HCT116 (cell line): ENCODE results near the gene CPT1C. TPM values are rescaled to one million over a fixed set of nuclear protein-coding genes. Genes with fewer than 3 reads are reported as not detected.

Experiments
- ATAC-seq: fragments of 200-7000 bp; cut with Tn5 transposase; 2 replicates; pipeline ENCODE4 v1.9.1; 2020; ENCODE audit warnings: mild to moderate bottlenecking, moderate library complexity
- BruUV-seq: library from RNA; stranded (reverse); fragments of 400-500 nt; replicated peaks from 2 replicates; lab custom pipeline; 2021; lab: Mats Ljungman, UMichigan
- CTCF ChIA-PET: fragments of 300-600 bp; sonication (Branson Sonifier 250); formaldehyde crosslinking; loops from one replicate; lab custom pipeline; 2021; ENCODE audit warnings: antibody characterized with exemption; lab: Charles Lee
- POLR2A ChIA-PET: fragments of 300-600, 350-600 bp; sonication (Branson Sonifier 250); formaldehyde crosslinking; loops from one replicate; lab custom pipeline; 2021; ENCODE audit warnings: antibody characterized with exemption; lab: Charles Lee
- RAD21 ChIA-PET, 2 experiments: fragments of 300-600 bp; sonication (Branson Sonifier 250); formaldehyde crosslinking; loops; one replicate each; lab custom pipeline; 2023; ENCODE audit warnings: low total read pairs in 2 of 2; ENCODE audit not compliant: uncharacterized antibody in 2 of 2, unreplicated experiment in 2 of 2, low non-redundant PET in 1 of 2; lab: Charles Lee
- DNase-seq: peaks from one replicate; pipeline ENCODE4 v3.0.0-alpha.2; 2010; ENCODE audit warnings: low read depth, low spot score
- H2AFZ ChIP-seq: fragments of 200-600 bp; shearing (Covaris generic), sonication (generic); 2 replicates; pipeline ENCODE4 v1.6.1; 2017; ENCODE audit warnings: low read depth, mixed run types, mixed read lengths, antibody characterized with exemption, low read length; ENCODE audit not compliant: poor library complexity, severe bottlenecking
- H3K27ac ChIP-seq: 2 replicates; pipeline ENCODE4 v1.5.1; 2012; ENCODE audit warnings: low read depth, low read length
- H3K27me3 ChIP-seq: fragments of 200-600 bp; sonication (generic); 2 replicates; pipeline ENCODE4 v1.6.1; 2016; ENCODE audit warnings: mixed run types, low read length, mixed read lengths; ENCODE audit not compliant: insufficient read depth
- H3K36me3 ChIP-seq, 2 experiments: fragments of 200-500 bp in 1 of 2; fragments of 200-600 bp in 1 of 2; sonication (Bioruptor generic) in 1 of 2; sonication (generic) in 1 of 2; 2 replicates each; pipeline versions ENCODE4 v1.5.1 to v1.6.1; 2014 to 2016; ENCODE audit warnings: low read length in 2 of 2, inconsistent platforms in 1 of 2, mixed read lengths in 1 of 2, mixed run types in 1 of 2; ENCODE audit not compliant: insufficient read depth in 2 of 2, control insufficient read depth in 1 of 2
- H3K4me1 ChIP-seq, 2 experiments: fragments of 200-600 bp in 1 of 2; sonication (generic) in 1 of 2; 2 replicates each; pipeline versions ENCODE4 v1.5.1 to v1.6.1; 2012 to 2017; ENCODE audit warnings: low read length in 2 of 2, inconsistent platforms in 1 of 2, mild to moderate bottlenecking in 1 of 2, mixed read lengths in 1 of 2, mixed run types in 1 of 2, moderate library complexity in 1 of 2; ENCODE audit not compliant: insufficient read depth in 2 of 2, control insufficient read depth in 1 of 2
- H3K4me2 ChIP-seq: fragments of 200-600 bp; sonication (generic); 2 replicates; pipeline ENCODE4 v1.6.1; 2017; ENCODE audit warnings: mixed run types, low read length, mixed read lengths
- H3K4me3 ChIP-seq, 2 experiments: fragments of 200-600 bp in 1 of 2; sonication (generic) in 1 of 2; replicated peaks in 1 of 2; 2 replicates each; pipeline ENCODE4 v1.5.1; 2011 to 2016; ENCODE audit warnings: low read length in 2 of 2, control low read depth in 1 of 2, low read depth in 1 of 2, mild to moderate bottlenecking in 1 of 2, mixed read lengths in 1 of 2, mixed run types in 1 of 2
- H3K79me2 ChIP-seq: fragments of 200-600 bp; sonication (generic); 2 replicates; pipeline ENCODE4 v1.6.1; 2017; ENCODE audit warnings: mild to moderate bottlenecking, mixed run types, low read length, moderate library complexity, mixed read lengths; ENCODE audit not compliant: insufficient read depth
- H3K9ac ChIP-seq: fragments of 200-600 bp; sonication (generic); 2 replicates; pipeline ENCODE4 v1.6.1; 2016; ENCODE audit warnings: low read length, mixed read lengths
- H3K9me2 ChIP-seq: fragments of 200-600 bp; sonication (generic), shearing (Covaris generic); 2 replicates; pipeline ENCODE4 v1.6.1; 2017; ENCODE audit warnings: mixed run types, mild to moderate bottlenecking, moderate library complexity; ENCODE audit not compliant: insufficient read depth
- H3K9me3 ChIP-seq, 2 experiments: fragments of 200-500 bp in 1 of 2; fragments of 200-600 bp in 1 of 2; sonication (Bioruptor generic) in 1 of 2; sonication (generic) in 1 of 2; 2 replicates each; pipeline ENCODE4 v1.6.1; 2014 to 2017; ENCODE audit warnings: low read length in 2 of 2, mixed read lengths in 2 of 2, inconsistent platforms in 1 of 2, low read depth in 1 of 2, mild to moderate bottlenecking in 1 of 2, mixed run types in 1 of 2, moderate library complexity in 1 of 2; ENCODE audit not compliant: control insufficient read depth in 1 of 2, insufficient read depth in 1 of 2
- H4K20me1 ChIP-seq: fragments of 200-600 bp; sonication (generic), shearing (Covaris generic); 2 replicates; pipeline ENCODE4 v1.6.1; 2017; ENCODE audit warnings: mixed run types, mild to moderate bottlenecking, moderate library complexity; ENCODE audit not compliant: insufficient read depth
- CBX3 ChIP-seq: IDR thresholded peaks from 2 replicates; pipeline ENCODE4 v1.6.1; 2012; ENCODE audit warnings: low read depth
- CEBPB ChIP-seq: IDR thresholded peaks from 2 replicates; pipeline ENCODE4 v1.6.1; 2012; ENCODE audit warnings: low read depth
- EGR1 ChIP-seq: IDR thresholded peaks from 2 replicates; pipeline ENCODE4 v1.6.1; 2012; ENCODE audit warnings: low read depth
- ELF1 ChIP-seq: IDR thresholded peaks from 2 replicates; pipeline ENCODE4 v1.6.1; 2012; ENCODE audit warnings: low read depth, borderline replicate concordance
- EZH2 ChIP-seq: fragments of 200-600 bp; sonication (generic); IDR thresholded peaks from 2 replicates; pipeline ENCODE4 v1.6.1; 2017; ENCODE audit warnings: antibody characterized with exemption, mixed run types
- FOSL1 ChIP-seq: IDR thresholded peaks from 2 replicates; pipeline ENCODE4 v1.6.1; 2012; ENCODE audit warnings: low read depth
- JUND ChIP-seq: IDR thresholded peaks from 2 replicates; pipeline ENCODE4 v1.6.1; 2012
- RAD21 ChIP-seq: IDR thresholded peaks from 2 replicates; pipeline ENCODE4 v1.6.1; 2012; ENCODE audit warnings: low read depth, mild to moderate bottlenecking
- SRF ChIP-seq: IDR thresholded peaks from 2 replicates; pipeline ENCODE4 v1.6.1; 2012; ENCODE audit warnings: low read depth
- TCF7L2 ChIP-seq: IDR thresholded peaks from 2 replicates; pipeline ENCODE4 v1.7.0; 2011; ENCODE audit warnings: borderline replicate concordance, inconsistent platforms; ENCODE audit not compliant: insufficient read depth, insufficient read length; ENCODE audit errors: extremely low read depth
- ZNF274 ChIP-seq: fragments of 200-500 bp; sonication (Bioruptor generic); IDR thresholded peaks from 2 replicates; pipeline ENCODE4 v1.6.1; 2014; ENCODE audit warnings: mild to moderate bottlenecking, low read depth, low read length, inconsistent platforms
- intact Hi-C: fragments of 100-400 bp; cut with micrococcal nuclease; formaldehyde crosslinking; loops from 2 replicates; pipeline ENCODE4 v1.10.0; 2022
- total RNA-seq: library from RNA; stranded (reverse); gene quantifications from one replicate; pipeline ENCODE4 v1.2.1, GENCODE V29; 2021; ENCODE audit not compliant: unreplicated experiment
- TF ChIP-seq, protein P1 (sequence below): IDR thresholded peaks from 2 replicates; pipeline ENCODE4 v1.6.1; 2012; ENCODE audit warnings: low read depth
- TF ChIP-seq, protein P2 (sequence below): IDR thresholded peaks from 2 replicates; pipeline ENCODE4 v1.6.1; 2012

Gene CPT1C
- total RNA-seq, 1 experiment from 2014 or later: 12.0 TPM

DNA sequence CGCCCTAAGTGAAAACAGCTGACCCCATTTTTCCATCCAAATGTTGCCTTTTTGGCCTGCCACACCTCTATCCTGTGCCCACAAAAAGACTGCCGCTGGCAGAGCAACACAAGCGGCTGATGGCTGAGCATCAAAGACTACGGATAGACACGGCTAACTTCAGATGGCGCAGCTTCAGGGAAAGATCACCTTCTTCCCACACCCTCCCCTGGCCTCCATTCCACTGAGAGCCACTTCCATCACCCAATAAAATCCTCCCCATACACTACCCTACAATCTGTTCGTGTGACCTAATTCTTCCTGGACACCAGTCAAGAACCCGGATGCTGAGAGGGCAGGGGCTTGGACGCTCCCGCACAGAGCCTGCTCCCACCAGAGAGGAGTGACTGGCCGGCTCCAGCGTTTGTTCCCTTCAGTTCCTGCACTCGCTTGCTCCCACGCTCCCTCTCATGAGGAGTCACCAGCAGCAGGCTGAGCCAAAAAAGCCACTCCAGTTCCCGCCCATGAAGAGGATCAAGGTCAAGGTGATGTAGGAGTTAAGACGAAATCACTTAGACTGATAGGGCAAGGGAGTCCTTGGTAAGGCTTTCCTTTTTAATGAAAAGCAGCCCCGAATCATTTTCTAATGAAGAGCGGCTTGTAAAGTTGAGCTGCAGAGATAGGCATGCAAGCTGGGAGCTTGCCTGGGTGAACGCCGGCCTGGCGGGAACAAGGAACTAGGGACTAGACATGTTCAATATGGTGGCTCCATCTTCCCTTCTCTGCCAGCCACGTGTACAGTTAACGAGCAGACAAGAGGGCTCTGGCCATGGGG is 36.5 kb downstream of the CPT1C start:
- no TSS peak for BruUV-seq
- ChIA-PET RAD21 (no interaction called here), CTCF (interaction anchor here (1.2 kb wide), 1 partner anchor 10 kb away, joined by 3 read pairs; no protein-coding TSS in a partner anchor), POLR2A (no interaction called here)
- Histone ChIP-seq H2AFZ (no peak overlapping the region), H4K20me1 (no peaks in the 10 kb centered on the region), H3K27me3 (no peaks in the 10 kb centered on the region), H3K9me2 (no peaks in the 10 kb centered on the region), H3K9me3 (no peaks in the 10 kb centered on the region), H3K4me2 (no peak overlapping the region), H3K4me3 (no peak overlapping the region), H3K9ac (no peak overlapping the region), H3K36me3 (no peaks in the 10 kb centered on the region), H3K79me2 (no peaks in the 10 kb centered on the region), H3K27ac (no peak overlapping the region), H3K4me1 (peaks cover 0 to 11% of the 10 kb centered on the region in 2 experiments; a peak in 3 of 4 replicates)
- ATAC-seq (no peak), DNase-seq (no peak)
- intact Hi-C loops: no loop called here
- TF ChIP-seq, protein P1, sequence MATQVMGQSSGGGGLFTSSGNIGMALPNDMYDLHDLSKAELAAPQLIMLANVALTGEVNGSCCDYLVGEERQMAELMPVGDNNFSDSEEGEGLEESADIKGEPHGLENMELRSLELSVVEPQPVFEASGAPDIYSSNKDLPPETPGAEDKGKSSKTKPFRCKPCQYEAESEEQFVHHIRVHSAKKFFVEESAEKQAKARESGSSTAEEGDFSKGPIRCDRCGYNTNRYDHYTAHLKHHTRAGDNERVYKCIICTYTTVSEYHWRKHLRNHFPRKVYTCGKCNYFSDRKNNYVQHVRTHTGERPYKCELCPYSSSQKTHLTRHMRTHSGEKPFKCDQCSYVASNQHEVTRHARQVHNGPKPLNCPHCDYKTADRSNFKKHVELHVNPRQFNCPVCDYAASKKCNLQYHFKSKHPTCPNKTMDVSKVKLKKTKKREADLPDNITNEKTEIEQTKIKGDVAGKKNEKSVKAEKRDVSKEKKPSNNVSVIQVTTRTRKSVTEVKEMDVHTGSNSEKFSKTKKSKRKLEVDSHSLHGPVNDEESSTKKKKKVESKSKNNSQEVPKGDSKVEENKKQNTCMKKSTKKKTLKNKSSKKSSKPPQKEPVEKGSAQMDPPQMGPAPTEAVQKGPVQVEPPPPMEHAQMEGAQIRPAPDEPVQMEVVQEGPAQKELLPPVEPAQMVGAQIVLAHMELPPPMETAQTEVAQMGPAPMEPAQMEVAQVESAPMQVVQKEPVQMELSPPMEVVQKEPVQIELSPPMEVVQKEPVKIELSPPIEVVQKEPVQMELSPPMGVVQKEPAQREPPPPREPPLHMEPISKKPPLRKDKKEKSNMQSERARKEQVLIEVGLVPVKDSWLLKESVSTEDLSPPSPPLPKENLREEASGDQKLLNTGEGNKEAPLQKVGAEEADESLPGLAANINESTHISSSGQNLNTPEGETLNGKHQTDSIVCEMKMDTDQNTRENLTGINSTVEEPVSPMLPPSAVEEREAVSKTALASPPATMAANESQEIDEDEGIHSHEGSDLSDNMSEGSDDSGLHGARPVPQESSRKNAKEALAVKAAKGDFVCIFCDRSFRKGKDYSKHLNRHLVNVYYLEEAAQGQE: no peak
- TF ChIP-seq CBX3 (no peak), TCF7L2 (no peak), RAD21 (no peak), CEBPB (no peak), JUND (no peak), EZH2 (no peak), SRF (no peak), ELF1 (no peak), FOSL1 (no peak), EGR1 (no peak), ZNF274 (no peak)
- TF ChIP-seq, protein P2, sequence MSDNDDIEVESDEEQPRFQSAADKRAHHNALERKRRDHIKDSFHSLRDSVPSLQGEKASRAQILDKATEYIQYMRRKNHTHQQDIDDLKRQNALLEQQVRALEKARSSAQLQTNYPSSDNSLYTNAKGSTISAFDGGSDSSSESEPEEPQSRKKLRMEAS: no peak
